H1 (cell line): Measurements from ENCODE around the gene GSG1L2. TPM values are rescaled to one million over a fixed set of nuclear protein-coding genes. Genes with fewer than 3 reads are reported as not detected.

Source experiments
- BACH1 ChIP-seq: IDR thresholded peaks from 2 replicates; pipeline ENCODE4 v1.6.1; 2012; ENCODE audit warnings: low read length, improper control_type of control experiment
- CBX5 ChIP-seq: fragments of 300-800, 300-1000 bp; sonication (generic); IDR thresholded peaks from 2 replicates; pipeline ENCODE4 v1.7.1; 2016; ENCODE audit warnings: antibody characterized with exemption, low read length, low read depth
- CEBPB ChIP-seq: IDR thresholded peaks from 2 replicates; pipeline ENCODE4 v1.6.1; 2012; ENCODE audit warnings: low read depth, low read length
- CHD7 ChIP-seq: fragments of 300-600 bp; sonication (generic); IDR thresholded peaks from 2 replicates; pipeline ENCODE4 v1.7.1; 2012; ENCODE audit warnings: low read length, moderate library complexity, mild to moderate bottlenecking, inconsistent platforms; ENCODE audit not compliant: insufficient replicate concordance
- EGR1 ChIP-seq: IDR thresholded peaks from 2 replicates; pipeline ENCODE4 v1.6.1; 2011; ENCODE audit warnings: low read depth, low read length, borderline replicate concordance
- EZH2 ChIP-seq: fragments of 200-600 bp; sonication (generic); IDR thresholded peaks from 2 replicates; pipeline ENCODE4 v1.7.1; 2012; ENCODE audit warnings: low read depth, mild to moderate bottlenecking, moderate library complexity, low read length, inconsistent platforms; ENCODE audit not compliant: severe bottlenecking
- FOSL1 ChIP-seq: IDR thresholded peaks from 2 replicates; pipeline ENCODE4 v1.6.1; 2011; ENCODE audit warnings: mild to moderate bottlenecking, low read depth, low read length, moderate library complexity; ENCODE audit not compliant: insufficient read depth
- NANOG ChIP-seq: IDR thresholded peaks from 2 replicates; pipeline ENCODE4 v1.6.1; 2011; ENCODE audit warnings: low read length, low read depth, mild to moderate bottlenecking, inconsistent platforms; ENCODE audit not compliant: insufficient read depth, poor library complexity, severe bottlenecking
- POLR2AphosphoS5 ChIP-seq: IDR thresholded peaks from 2 replicates; pipeline ENCODE4 v1.6.1; 2011; ENCODE audit warnings: low read depth, low read length
- SP4 ChIP-seq: IDR thresholded peaks from 2 replicates; pipeline ENCODE4 v1.6.1; 2012; ENCODE audit warnings: low read length, inconsistent platforms
- TAF7 ChIP-seq: optimal IDR thresholded peaks from 2 replicates; pipeline ENCODE3; 2011; ENCODE audit warnings: low read depth, mild to moderate bottlenecking, inconsistent platforms, low read length, moderate library complexity, borderline replicate concordance
- TBP ChIP-seq: IDR thresholded peaks from 2 replicates; pipeline ENCODE4 v1.6.1; 2011; ENCODE audit warnings: low read depth, low read length, improper control_type of control experiment
- polyA plus RNA-seq, 7 experiments: library from polyadenylated mRNA; depleted of rRNA in 3 of 7; stranded (reverse) in 5 of 7; unstranded in 2 of 7; fragments of >200 nt in 5 of 7; fragments of 200-250 nt in 2 of 7; gene quantifications; 1 replicate in 5 of 7; 2 replicates in 1 of 7; 4 replicates in 1 of 7; pipeline versions ENCODE4 v1.2.1 to v1.2.3, GENCODE V29; 2011 to 2013; ENCODE audit warnings: missing spikeins in 2 of 7, mixed read lengths in 2 of 7
- total RNA-seq: library from RNA; stranded (reverse); fragmentation: NEBNext Ultra II Directional; extraction: Animal tissue kit (Norgen Biotek cat#: 25700); gene quantifications from 2 replicates; pipeline ENCODE4 v1.2.1, GENCODE V29; 2021

GSG1L2 gene
- total and polyA plus RNA-seq, 2 of the 8 experiments (the other 6 are each of a cell fraction or from before 2014, with no cell fraction given) = not detected

GRCh38 chr17:9814337-9814945, 7.4 kb downstream of the GSG1L2 start (continued):
- no peak for TF ChIP-seq CHD7
- TF ChIP-seq NANOG = no peak
- TF ChIP-seq TBP = no peak
- no peak for TF ChIP-seq SP4
- no peak for TF ChIP-seq EZH2
- no peak for TF ChIP-seq EGR1
- no peak for TF ChIP-seq TAF7
- TF ChIP-seq FOSL1 = no peak
- TF ChIP-seq CEBPB = no peak
- TF ChIP-seq POLR2AphosphoS5 = no peak
- TF ChIP-seq CBX5 = no peak
- TF ChIP-seq BACH1 = no peak
